ENCODE measurements around the gene RRAGD. TPM values are rescaled to one million over a fixed set of nuclear protein-coding genes. Genes with fewer than 3 reads are reported as not detected.

The RRAGD gene
- total RNA-seq, 1 experiment from 2014 or later = 35.0 TPM

GRCh38 chr6:89375427-89376267, 36.4 kb downstream of the RRAGD start:
- DNase-seq (ENCODE audit: low spot score) = peak; percentile 53

GRCh38 chr6:89372506-89372901, 39.6 kb downstream of the RRAGD start:
- DNase-seq (ENCODE audit: low spot score) = no peak

- peak; percentile 26 for DNase-seq (ENCODE audit: low spot score)
Measured at GRCh38 chr6:89371849-89372505, 40.1 kb downstream of the RRAGD start.

- no peak for DNase-seq (ENCODE audit: low spot score)
Measured at GRCh38 chr6:89368999-89369398, 43.1 kb downstream of the RRAGD start.

- DNase-seq (ENCODE audit: low spot score) = peak; percentile 25
Measured at GRCh38 chr6:89368107-89368506, 44.0 kb downstream of the RRAGD start.

- no peak for DNase-seq (ENCODE audit: low spot score)
Measured at GRCh38 chr6:89364586-89364985, 47.5 kb downstream of the RRAGD start.

GRCh38 chr6:89361171-89361570, 50.9 kb downstream of the RRAGD start:
- no peak for DNase-seq (ENCODE audit: low spot score)

- peak; percentile 47 for DNase-seq (ENCODE audit: low spot score)
Measured at GRCh38 chr6:89360415-89360999, 51.6 kb downstream of the RRAGD start.

- DNase-seq (ENCODE audit: low spot score) = no peak
Measured at GRCh38 chr6:89359561-89359960, 52.5 kb downstream of the RRAGD start.

GRCh38 chr6:89357390-89357789, 54.7 kb downstream of the RRAGD start:
- no peak for DNase-seq (ENCODE audit: low spot score)

GRCh38 chr6:89356642-89357170, 55.4 kb downstream of the RRAGD start:
- DNase-seq (ENCODE audit: low spot score) = no peak

GRCh38 chr6:89355511-89356194, 56.4 kb downstream of the RRAGD start:
- no peak for DNase-seq (ENCODE audit: low spot score)

- no peak for DNase-seq (ENCODE audit: low spot score)
Measured at GRCh38 chr6:89353702-89354392, 58.2 kb downstream of the RRAGD start.

- no peak for DNase-seq (ENCODE audit: low spot score)
Measured at GRCh38 chr6:89353118-89353556, 58.9 kb downstream of the RRAGD start.

GRCh38 chr6:89352278-89353117, 59.6 kb downstream of the RRAGD start, which contains the start of gene UBE2J1:
TSS of gene UBE2J1 (minus strand) at chr6:89352722. CDS start at chr6:89352569, 153 bp downstream.
- DNase-seq (ENCODE audit: low spot score) = peak; percentile 47

GRCh38 chr6:89351671-89352277, 60.3 kb downstream of the RRAGD start:
- DNase-seq (ENCODE audit: low spot score) = no peak

- DNase-seq (ENCODE audit: low spot score) = no peak
Measured at GRCh38 chr6:89350281-89350966, 61.6 kb downstream of the RRAGD start.

- DNase-seq (ENCODE audit: low spot score) = no peak
Measured at GRCh38 chr6:89348372-89348771, 63.7 kb downstream of the RRAGD start.

GRCh38 chr6:89347825-89348224, 64.2 kb downstream of the RRAGD start:
- DNase-seq (ENCODE audit: low spot score) = no peak

Data from H4 (cell line).